ENCODE results near the gene ITM2C. TPM values are rescaled to one million over a fixed set of nuclear protein-coding genes. Genes with fewer than 3 reads are reported as not detected.

Gene ITM2C
- polyA plus RNA-seq, 1 donor (not counting 4 experiments of a cell fraction or from before 2014, with no cell fraction given): 55.0 TPM

DNA sequence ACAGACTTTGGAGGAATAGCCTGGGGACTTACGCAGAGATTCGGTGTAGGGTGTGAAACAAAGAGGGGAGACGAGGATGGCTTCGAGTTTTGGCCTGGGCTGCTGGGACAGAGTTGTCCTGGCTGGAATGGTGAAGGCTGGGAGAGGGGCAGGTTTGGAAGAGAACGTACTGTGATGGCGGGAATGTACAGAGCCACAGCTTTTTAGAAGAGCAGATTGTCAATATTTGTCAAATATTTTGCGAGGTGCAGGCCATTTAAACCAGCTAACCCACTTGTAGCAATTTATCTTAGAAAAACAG, 14.4 kb upstream of the ITM2C start:
- Histone ChIP-seq H3K36me3 (ENCODE audit: control insufficient read depth in 2 of 2, extremely low read depth in 1 of 2, insufficient read depth in 2 of 2, low read length in 2 of 2) (no peaks in the 10 kb centered on the region), H2AFZ (ENCODE audit: control insufficient read depth, low read length) (no peak overlapping the region), H3K4me2 (ENCODE audit: control insufficient read depth, extremely low read depth, insufficient read depth, low read depth, low read length) (no peak overlapping the region), H3K9me1 (ENCODE audit: control insufficient read depth, extremely low read depth, insufficient read depth, low read length) (no peaks in the 10 kb centered on the region), H3K4me3 (ENCODE audit: control insufficient read depth in 2 of 3, extremely low read depth in 1 of 3, insufficient read depth in 2 of 3, low read depth in 1 of 3, low read length in 3 of 3) (no peak overlapping the region), H3K27ac (ENCODE audit: control insufficient read depth, insufficient read depth, low read length) (no peak overlapping the region), H4K20me1 (ENCODE audit: control insufficient read depth, extremely low read depth, insufficient read depth, low read length) (no peaks in the 10 kb centered on the region), H3K27me3 (ENCODE audit: control insufficient read depth, extremely low read depth, insufficient read depth, low read length) (peaks cover 2% of the 10 kb centered on the region), H3K9ac (ENCODE audit: control insufficient read depth, extremely low read depth, insufficient read depth, low read length) (no peak overlapping the region), H3K79me2 (ENCODE audit: control insufficient read depth, insufficient read depth, low read length) (no peaks in the 10 kb centered on the region), H3K4me1 (ENCODE audit: control insufficient read depth, extremely low read depth, insufficient read depth, low read length) (no peaks in the 10 kb centered on the region), H3K9me3 (ENCODE audit: control insufficient read depth, low read depth, low read length) (no peaks in the 10 kb centered on the region)
- FAIRE-seq (no peak), DNase-seq (ENCODE audit: low read depth, low spot score) (no peak)
- dilution Hi-C loops (cut with MboI; ENCODE audit: extremely low pct_ligation_motif_present, low sequenced_read_pairs): no loop called here
- TF ChIP-seq CTCF (optimal IDR thresholded peaks at IDR 0.05 in 1 of 3, IDR thresholded peaks at IDR 0.05 in 1 of 3, conservative IDR thresholded peaks at IDR 0.05 in 1 of 3; ENCODE audit: extremely low read depth in 1 of 3, insufficient read depth in 2 of 3, low read length in 3 of 3) (no peak), EZH2 (IDR thresholded peaks at IDR 0.05; ENCODE audit: low read length) (no peak)

GRCh38 chr2:230852113-230852512, 12.6 kb upstream of the ITM2C start:
- no peaks in the 10 kb centered on the region for H3K79me2 ChIP-seq (ENCODE audit: control insufficient read depth, insufficient read depth, low read length)
- H3K4me2 ChIP-seq (ENCODE audit: control insufficient read depth, extremely low read depth, insufficient read depth, low read depth, low read length): no peak overlapping the region
- no peaks in the 10 kb centered on the region for H3K36me3 ChIP-seq (ENCODE audit: control insufficient read depth in 2 of 2, extremely low read depth in 1 of 2, insufficient read depth in 2 of 2, low read length in 2 of 2)
- H3K4me1 ChIP-seq (ENCODE audit: control insufficient read depth, extremely low read depth, insufficient read depth, low read length): no peaks in the 10 kb centered on the region
- no peaks in the 10 kb centered on the region for H3K27me3 ChIP-seq (ENCODE audit: control insufficient read depth, extremely low read depth, insufficient read depth, low read length)
- H3K27ac ChIP-seq (ENCODE audit: control insufficient read depth, insufficient read depth, low read length): no peak overlapping the region
- DNase-seq (ENCODE audit: low read depth, low spot score): no peak
- H4K20me1 ChIP-seq (ENCODE audit: control insufficient read depth, extremely low read depth, insufficient read depth, low read length): no peaks in the 10 kb centered on the region
- no peak overlapping the region for H3K4me3 ChIP-seq (ENCODE audit: control insufficient read depth in 2 of 3, extremely low read depth in 1 of 3, insufficient read depth in 2 of 3, low read depth in 1 of 3, low read length in 3 of 3)
- no peak for TF ChIP-seq EZH2 (IDR thresholded peaks at IDR 0.05; ENCODE audit: low read length)
- no peak for TF ChIP-seq CTCF (optimal IDR thresholded peaks at IDR 0.05 in 1 of 3, IDR thresholded peaks at IDR 0.05 in 1 of 3, conservative IDR thresholded peaks at IDR 0.05 in 1 of 3; ENCODE audit: extremely low read depth in 1 of 3, insufficient read depth in 2 of 3, low read length in 3 of 3)
- no peaks in the 10 kb centered on the region for H3K9me1 ChIP-seq (ENCODE audit: control insufficient read depth, extremely low read depth, insufficient read depth, low read length)
- FAIRE-seq: no peak
- H3K9me3 ChIP-seq (ENCODE audit: control insufficient read depth, low read depth, low read length): no peaks in the 10 kb centered on the region
- no peak overlapping the region for H2AFZ ChIP-seq (ENCODE audit: control insufficient read depth, low read length)
- dilution Hi-C loops (cut with MboI; ENCODE audit: extremely low pct_ligation_motif_present, low sequenced_read_pairs): no loop called here
- H3K9ac ChIP-seq (ENCODE audit: control insufficient read depth, extremely low read depth, insufficient read depth, low read length): no peak overlapping the region
